H9 (cell line): Measurements from ENCODE around the gene COL19A1. TPM values are rescaled to one million over a fixed set of nuclear protein-coding genes. Genes with fewer than 3 reads are reported as not detected.

ENCODE experiments used
- DNase-seq: peaks from one replicate; pipeline ENCODE4 v3.0.0-alpha.2; 2017
- H2AFZ ChIP-seq: one replicate; pipeline ENCODE4 v1.6.1; 2013; ENCODE audit warnings: mild to moderate bottlenecking, low read length, control low read depth, moderate library complexity
- H2AK5ac ChIP-seq: 2 replicates; pipeline ENCODE4 v1.6.1; 2013; ENCODE audit warnings: low read length, control low read depth, mixed read lengths; ENCODE audit not compliant: insufficient read length
- H2BK120ac ChIP-seq: one replicate; pipeline ENCODE4 v1.6.1; 2013; ENCODE audit warnings: low read depth, mild to moderate bottlenecking, low read length, control low read depth, inconsistent platforms; ENCODE audit not compliant: poor library complexity, severe bottlenecking
- H2BK12ac ChIP-seq: 2 replicates; pipeline ENCODE4 v1.6.1; 2013; ENCODE audit warnings: low read length, control low read depth, mixed read lengths, low read depth; ENCODE audit not compliant: insufficient read length
- H2BK15ac ChIP-seq: 2 replicates; pipeline ENCODE4 v1.6.1; 2013; ENCODE audit warnings: low read depth, low read length, control low read depth
- H2BK20ac ChIP-seq: one replicate; pipeline ENCODE4 v1.6.1; 2013; ENCODE audit warnings: low read depth, mild to moderate bottlenecking, low read length, control low read depth, inconsistent platforms; ENCODE audit not compliant: poor library complexity, severe bottlenecking
- H2BK5ac ChIP-seq: 2 replicates; pipeline ENCODE4 v1.6.1; 2013; ENCODE audit warnings: low read length, control low read depth, mixed read lengths; ENCODE audit not compliant: insufficient read length
- H3K14ac ChIP-seq: 2 replicates; pipeline ENCODE4 v1.6.1; 2013; ENCODE audit warnings: low read length, control low read depth; ENCODE audit not compliant: insufficient read depth
- H3K18ac ChIP-seq: 2 replicates; pipeline ENCODE4 v1.6.1; 2013; ENCODE audit warnings: low read depth, mild to moderate bottlenecking, mixed read lengths, low read length, control low read depth; ENCODE audit not compliant: insufficient read length
- H3K23ac ChIP-seq: 2 replicates; pipeline ENCODE4 v1.6.1; 2013; ENCODE audit warnings: low read length, control low read depth, mixed read lengths, low read depth; ENCODE audit not compliant: insufficient read length
- H3K23me2 ChIP-seq: 2 replicates; pipeline ENCODE4 v1.6.1; 2013; ENCODE audit warnings: low read depth, mild to moderate bottlenecking, mixed read lengths, low read length, control low read depth; ENCODE audit not compliant: insufficient read length, poor library complexity, severe bottlenecking
- H3K27ac ChIP-seq: 2 replicates; pipeline ENCODE4 v1.5.1; 2013; ENCODE audit warnings: low read length, control low read depth, mixed read lengths, low read depth; ENCODE audit not compliant: insufficient read length
- H3K27me3 ChIP-seq: 2 replicates; pipeline ENCODE4 v1.6.1; 2013; ENCODE audit warnings: low read length, control low read depth, inconsistent platforms; ENCODE audit not compliant: insufficient read depth
- H3K4ac ChIP-seq: 2 replicates; pipeline ENCODE4 v1.6.1; 2013; ENCODE audit warnings: low read depth, mild to moderate bottlenecking, control low read depth, inconsistent platforms, low read length, moderate library complexity
- H3K4me1 ChIP-seq: 2 replicates; pipeline ENCODE4 v1.6.1; 2013; ENCODE audit warnings: low read length, control low read depth, inconsistent platforms; ENCODE audit not compliant: insufficient read depth
- H3K4me2 ChIP-seq: 2 replicates; pipeline ENCODE4 v1.6.1; 2013; ENCODE audit warnings: low read length, control low read depth, mixed read lengths; ENCODE audit not compliant: insufficient read length, insufficient read depth
- H3K56ac ChIP-seq: 2 replicates; pipeline ENCODE4 v1.6.1; 2013; ENCODE audit warnings: low read depth, mild to moderate bottlenecking, mixed read lengths, low read length, control low read depth; ENCODE audit not compliant: insufficient read length
- H3K79me1 ChIP-seq: 2 replicates; pipeline ENCODE4 v1.6.1; 2013; ENCODE audit warnings: low read depth, mild to moderate bottlenecking, moderate library complexity, low read length, control low read depth, inconsistent platforms; ENCODE audit not compliant: insufficient read depth, poor library complexity, severe bottlenecking
- H3K79me2 ChIP-seq: 2 replicates; pipeline ENCODE4 v1.6.1; 2013; ENCODE audit warnings: low read length, control low read depth, inconsistent platforms; ENCODE audit not compliant: insufficient read depth
- H3K9ac ChIP-seq: 2 replicates; pipeline ENCODE4 v1.6.1; 2013; ENCODE audit warnings: low read length, control low read depth, mixed read lengths; ENCODE audit not compliant: insufficient read length; ENCODE audit errors: extremely low read depth
- H3K9me3 ChIP-seq: one replicate; pipeline ENCODE4 v1.6.1; 2013; ENCODE audit warnings: low read depth, low read length, inconsistent platforms; ENCODE audit not compliant: control insufficient read depth
- H3T11ph ChIP-seq: one replicate; pipeline ENCODE4 v1.6.1; 2013; ENCODE audit warnings: mild to moderate bottlenecking, low read length, control low read depth, inconsistent platforms
- H4K20me1 ChIP-seq: one replicate; pipeline ENCODE4 v1.6.1; 2013; ENCODE audit not compliant: control insufficient read depth, insufficient read length, insufficient read depth
- H4K5ac ChIP-seq: 2 replicates; pipeline ENCODE4 v1.6.1; 2013; ENCODE audit warnings: low read depth, mild to moderate bottlenecking, mixed read lengths, low read length, control low read depth; ENCODE audit not compliant: insufficient read length
- H4K8ac ChIP-seq: replicated peaks from 2 replicates; pipeline ENCODE4 v1.6.1; 2013; ENCODE audit warnings: low read length, control low read depth, mixed read lengths, low read depth; ENCODE audit not compliant: insufficient read length
- H4K91ac ChIP-seq: 2 replicates; pipeline ENCODE4 v1.6.1; 2013; ENCODE audit warnings: low read depth, mild to moderate bottlenecking, moderate library complexity, mixed read lengths, low read length, control low read depth; ENCODE audit not compliant: insufficient read length
- H3K27ac Mint-ChIP-seq, 3 experiments: 2 replicates in 2 of 3; 3 replicates in 1 of 3; pipeline ENCODE4 v1.8.0; 2020 to 2021; ENCODE audit warnings: mixed read lengths in 3 of 3, mild to moderate bottlenecking in 1 of 3, moderate library complexity in 1 of 3
- H3K27me3 Mint-ChIP-seq: 2 replicates; pipeline ENCODE4 v1.8.0; 2021; ENCODE audit warnings: low read depth, mild to moderate bottlenecking, moderate library complexity, mixed read lengths
- H3K36me3 Mint-ChIP-seq, 3 experiments: 2 replicates in 2 of 3; 3 replicates in 1 of 3; pipeline ENCODE4 v1.8.0; 2020 to 2021; ENCODE audit warnings: low read depth in 3 of 3, mixed read lengths in 3 of 3; ENCODE audit not compliant: insufficient read depth in 1 of 3
- H3K4me1 Mint-ChIP-seq, 2 experiments: 2 replicates each; pipeline ENCODE4 v1.8.0; 2020; ENCODE audit warnings: mixed read lengths in 2 of 2
- H3K4me3 Mint-ChIP-seq, 2 experiments: 2 replicates in 1 of 2; 3 replicates in 1 of 2; pipeline ENCODE4 v1.8.0; 2020 to 2021; ENCODE audit warnings: mild to moderate bottlenecking in 2 of 2, mixed read lengths in 2 of 2, moderate library complexity in 1 of 2
- H3K9me3 Mint-ChIP-seq, 2 experiments: 2 replicates in 1 of 2; 3 replicates in 1 of 2; pipeline ENCODE4 v1.8.0; 2020; ENCODE audit warnings: mild to moderate bottlenecking in 2 of 2, mixed read lengths in 2 of 2, moderate library complexity in 1 of 2
- CTCF ChIP-seq: fragments of 200-600 bp; sonication (generic); conservative IDR thresholded peaks from 3 replicates; pipeline ENCODE4 v1.8.0; 2021; ENCODE audit warnings: antibody characterized with exemption, mild to moderate bottlenecking
- WGBS: extraction: QIAGEN DNeasy Blood & Tissue Kit; methylation state at CpG from one replicate; pipeline ENCODE4 v1.1.7; 2013; ENCODE audit warnings: missing lambda C conversion rate, low lambda C conversion rate, mixed read lengths; ENCODE audit not compliant: insufficient read length; ENCODE audit errors: extremely low coverage; 5-methylcytosine and 5-hydroxymethylcytosine counted together
- total RNA-seq: library from RNA; stranded (reverse); gene quantifications from 2 replicates; pipeline ENCODE4 v1.2.1, GENCODE V29; 2021

Gene COL19A1
- total RNA-seq, 1 experiment from 2014 or later, result not detected

DNA sequence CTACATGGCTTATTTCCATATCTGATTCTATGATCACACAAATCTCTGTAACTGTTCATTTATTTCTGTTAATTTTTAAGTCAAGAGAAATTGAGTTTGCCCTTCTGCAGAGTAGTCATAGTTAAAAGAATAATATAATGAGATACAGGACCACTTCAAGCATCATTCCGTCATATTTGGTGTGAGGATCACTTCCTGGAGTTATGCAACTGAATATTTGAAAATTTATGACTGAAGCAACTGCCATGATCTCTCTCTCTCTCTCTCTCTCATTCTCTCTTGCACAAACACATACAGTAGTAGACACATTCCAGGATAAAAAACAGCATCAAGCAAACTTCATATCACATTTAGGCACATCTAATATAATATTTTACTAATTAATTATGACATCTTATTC lies 320.1 kb downstream of the COL19A1 start:
- Mint-ChIP-seq H3K9me3 (no peaks in the 10 kb centered on the region), H3K36me3 (no peaks in the 10 kb centered on the region), H3K27me3 (no peaks in the 10 kb centered on the region), H3K4me1 (no peaks in the 10 kb centered on the region), H3K4me3 (no peak overlapping the region), H3K27ac (no peak overlapping the region)
- Histone ChIP-seq H3T11ph (no peak overlapping the region), H4K8ac (no peak overlapping the region), H3K23me2 (no peaks in the 10 kb centered on the region), H3K79me1 (no peaks in the 10 kb centered on the region), H2AFZ (no peak overlapping the region), H4K91ac (no peak overlapping the region), H3K23ac (no peak overlapping the region), H3K4me2 (no peak overlapping the region), H3K14ac (no peak overlapping the region), H2AK5ac (no peak overlapping the region), H3K9ac (no peak overlapping the region), H2BK20ac (no peak overlapping the region), H3K27ac (no peak overlapping the region), H3K18ac (no peak overlapping the region), H3K27me3 (no peaks in the 10 kb centered on the region), H2BK5ac (no peak overlapping the region), H2BK120ac (no peak overlapping the region), H2BK12ac (no peak overlapping the region), H3K4ac (no peak overlapping the region), H3K9me3 (no peaks in the 10 kb centered on the region), H3K4me1 (no peaks in the 10 kb centered on the region), H2BK15ac (no peak overlapping the region), H3K79me2 (no peaks in the 10 kb centered on the region), H4K20me1 (no peaks in the 10 kb centered on the region), H3K56ac (no peak overlapping the region), H4K5ac (no peak overlapping the region)
- no CpG with 5 or more reads among the region's 1 CpG for WGBS
- no peak for TF ChIP-seq CTCF
- DNase-seq, result no peak
